ENCODE results near the gene ANO7. TPM values are rescaled to one million over a fixed set of nuclear protein-coding genes. Genes with fewer than 3 reads are reported as not detected.

Gene ANO7
- total RNA-seq, 1 experiment from 2014 or later, result 2.0 TPM

DNA sequence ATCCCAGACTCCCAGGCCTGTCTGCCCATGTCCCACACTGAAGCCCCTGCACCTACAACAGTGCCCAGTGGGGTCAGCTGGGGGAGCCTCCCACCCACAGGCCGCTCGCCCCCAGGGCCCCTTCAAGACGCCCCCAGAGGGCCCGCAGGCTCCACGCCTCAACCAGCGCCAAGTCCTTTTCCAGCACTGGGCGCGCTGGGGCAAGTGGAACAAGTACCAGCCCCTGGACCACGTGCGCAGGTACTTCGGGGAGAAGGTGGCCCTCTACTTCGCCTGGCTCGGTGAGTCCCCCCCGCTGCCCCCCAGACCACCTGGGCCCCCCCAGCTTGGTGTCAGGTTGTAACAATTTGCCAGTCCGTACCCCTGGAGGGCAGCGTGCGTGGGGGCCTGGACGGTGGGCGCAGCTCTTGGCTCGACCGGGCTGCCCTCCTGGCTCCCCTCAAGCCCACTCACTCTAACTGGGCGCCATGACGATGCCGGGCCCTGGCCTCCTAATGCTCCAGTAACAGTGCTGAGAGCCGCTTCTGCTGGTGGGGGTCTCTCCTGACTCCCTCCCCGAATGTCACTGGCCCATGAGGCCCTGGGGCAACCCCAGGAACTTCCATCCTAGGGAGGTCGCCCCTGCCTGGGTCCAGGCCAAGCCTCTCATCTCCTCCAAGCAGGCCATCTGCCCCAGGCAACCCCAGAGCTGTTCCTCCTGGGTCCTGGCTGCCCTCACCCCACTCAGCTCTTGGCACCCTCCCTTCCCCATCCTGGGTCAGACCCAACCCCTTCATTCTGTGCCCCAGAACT, 14.9 kb downstream of the ANO7 start:
- no peak for DNase-seq
- no peaks in the 10 kb centered on the region for H3K36me3 ChIP-seq (replicated peaks; ENCODE audit: control insufficient read depth, insufficient read depth, low read length)
- H3K27me3 ChIP-seq (ENCODE audit: control insufficient read depth, insufficient read depth, low read length), result no peaks in the 10 kb centered on the region
- no peak overlapping the region for H3K4me3 ChIP-seq (ENCODE audit: insufficient read depth, low read depth, low read length)

DNA sequence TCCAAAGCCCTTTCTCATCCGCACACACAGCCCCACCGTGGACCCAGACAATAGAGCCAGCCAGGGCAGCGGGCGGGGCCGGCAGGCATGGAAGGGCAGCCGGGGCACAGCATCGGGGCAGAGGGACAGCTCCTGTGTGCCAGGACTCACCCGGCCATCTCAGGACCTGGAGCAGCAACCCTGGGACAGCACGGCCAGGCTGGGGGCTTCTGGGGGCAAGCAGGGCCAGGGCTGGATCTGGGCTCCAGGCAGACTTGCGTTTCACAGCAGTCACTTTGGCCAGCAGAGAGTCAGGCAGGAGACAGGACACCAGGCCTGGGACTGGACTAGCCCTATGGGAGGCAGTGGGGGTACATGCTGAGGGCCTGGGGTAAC, 15.5 kb downstream of the ANO7 start:
- DNase-seq, result no peak
- H3K36me3 ChIP-seq (replicated peaks; ENCODE audit: control insufficient read depth, insufficient read depth, low read length), result no peaks in the 10 kb centered on the region
- H3K27me3 ChIP-seq (ENCODE audit: control insufficient read depth, insufficient read depth, low read length), result no peaks in the 10 kb centered on the region
- H3K4me3 ChIP-seq (ENCODE audit: insufficient read depth, low read depth, low read length), result no peak overlapping the region

DNA sequence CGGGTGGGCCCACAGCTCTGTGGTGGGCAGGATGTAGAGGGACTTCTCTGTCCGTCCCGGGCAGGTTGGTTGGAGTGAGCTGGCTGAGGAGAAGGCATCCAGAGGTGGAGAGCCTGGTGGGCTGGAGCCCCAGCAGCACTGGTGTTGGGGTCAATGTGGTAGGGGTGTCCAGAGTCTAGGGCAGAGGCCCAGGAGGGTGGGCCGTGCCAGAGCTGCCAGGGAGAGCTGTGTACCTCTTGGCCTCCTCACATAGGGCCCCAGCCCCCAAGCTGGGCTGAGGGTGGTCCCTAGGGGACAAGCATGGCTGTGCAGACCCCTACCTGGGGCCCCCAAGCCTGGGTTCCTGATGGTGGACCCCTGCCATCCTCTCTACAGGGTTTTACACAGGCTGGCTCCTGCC, 16.0 kb downstream of the ANO7 start:
- Histone ChIP-seq H3K4me3 (ENCODE audit: insufficient read depth, low read depth, low read length) (no peak overlapping the region), H3K27me3 (ENCODE audit: control insufficient read depth, insufficient read depth, low read length) (no peaks in the 10 kb centered on the region), H3K36me3 (replicated peaks; ENCODE audit: control insufficient read depth, insufficient read depth, low read length) (no peaks in the 10 kb centered on the region)
- no peak for DNase-seq

DNA sequence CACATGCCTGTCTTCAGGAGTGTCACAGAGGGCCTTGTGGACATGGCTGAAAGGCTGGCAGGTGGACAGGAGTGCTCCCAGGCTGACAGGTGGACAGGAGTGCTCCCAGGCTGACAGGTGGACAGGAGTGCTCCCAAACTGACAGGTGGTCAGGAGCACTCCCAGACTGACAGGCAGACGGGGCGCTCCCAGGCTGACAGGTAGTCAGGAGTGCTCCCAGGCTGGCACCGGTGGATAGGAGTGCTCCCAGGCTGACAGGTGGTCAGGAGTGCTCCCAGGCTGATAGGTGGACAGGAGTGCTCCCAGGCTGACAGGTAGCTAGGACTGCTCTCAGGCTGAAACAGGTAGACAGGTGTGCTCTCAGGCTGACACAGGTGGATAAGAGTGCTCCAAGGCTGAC, 16.6 kb downstream of the ANO7 start:
- no peak for DNase-seq
- H3K27me3 ChIP-seq (ENCODE audit: control insufficient read depth, insufficient read depth, low read length), result no peaks in the 10 kb centered on the region
- H3K4me3 ChIP-seq (ENCODE audit: insufficient read depth, low read depth, low read length), result no peak overlapping the region
- no peaks in the 10 kb centered on the region for H3K36me3 ChIP-seq (replicated peaks; ENCODE audit: control insufficient read depth, insufficient read depth, low read length)

DNA sequence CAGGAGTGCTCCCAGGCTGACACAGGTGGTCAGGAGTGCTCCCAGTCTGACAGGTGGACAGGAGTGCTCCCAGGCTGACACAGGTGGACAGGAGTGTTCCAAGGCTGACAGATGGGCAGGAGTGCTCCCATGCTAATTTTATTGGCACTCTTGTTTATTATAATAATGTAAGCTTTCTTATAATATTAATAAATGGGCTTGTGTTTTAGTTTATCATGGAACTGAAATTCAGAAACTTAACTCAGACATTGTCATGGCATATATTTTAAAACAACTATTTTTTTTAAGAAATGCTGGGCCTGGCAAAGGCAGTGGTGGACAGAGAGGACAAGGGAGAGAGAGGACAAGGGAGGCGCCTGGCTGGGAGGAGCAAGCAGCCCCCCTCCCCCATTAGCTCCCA, 18.7 kb downstream of the ANO7 start:
- Histone ChIP-seq H3K27me3 (ENCODE audit: control insufficient read depth, insufficient read depth, low read length) (no peaks in the 10 kb centered on the region), H3K4me3 (ENCODE audit: insufficient read depth, low read depth, low read length) (no peak overlapping the region), H3K36me3 (replicated peaks; ENCODE audit: control insufficient read depth, insufficient read depth, low read length) (no peaks in the 10 kb centered on the region)
- DNase-seq, result no peak

DNA sequence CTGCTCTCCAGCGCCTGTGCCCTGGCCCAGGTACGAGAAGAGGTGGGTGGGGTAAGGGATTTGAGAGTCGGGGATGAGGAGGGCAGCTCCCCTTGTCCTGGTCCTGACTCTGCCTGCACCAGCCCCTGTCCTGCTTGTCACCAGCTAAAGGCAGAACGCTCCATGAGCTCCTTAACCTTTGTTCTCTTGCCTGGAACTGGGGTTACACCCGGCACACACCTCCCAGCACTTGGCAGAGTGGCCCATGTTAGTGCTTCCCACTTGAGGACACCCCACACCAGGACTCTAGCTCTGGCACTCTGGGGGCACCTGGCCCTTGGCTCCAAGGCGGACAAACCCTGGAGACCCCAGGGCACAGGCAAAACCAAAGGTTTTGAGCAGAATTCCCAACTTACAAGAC, 19.2 kb downstream of the ANO7 start:
- no peak overlapping the region for H3K4me3 ChIP-seq (ENCODE audit: insufficient read depth, low read depth, low read length)
- H3K27me3 ChIP-seq (ENCODE audit: control insufficient read depth, insufficient read depth, low read length), result no peaks in the 10 kb centered on the region; the same call in 1 of the 2 replicates
- H3K36me3 ChIP-seq (replicated peaks; ENCODE audit: control insufficient read depth, insufficient read depth, low read length), result no peaks in the 10 kb centered on the region
- no peak for DNase-seq

DNA sequence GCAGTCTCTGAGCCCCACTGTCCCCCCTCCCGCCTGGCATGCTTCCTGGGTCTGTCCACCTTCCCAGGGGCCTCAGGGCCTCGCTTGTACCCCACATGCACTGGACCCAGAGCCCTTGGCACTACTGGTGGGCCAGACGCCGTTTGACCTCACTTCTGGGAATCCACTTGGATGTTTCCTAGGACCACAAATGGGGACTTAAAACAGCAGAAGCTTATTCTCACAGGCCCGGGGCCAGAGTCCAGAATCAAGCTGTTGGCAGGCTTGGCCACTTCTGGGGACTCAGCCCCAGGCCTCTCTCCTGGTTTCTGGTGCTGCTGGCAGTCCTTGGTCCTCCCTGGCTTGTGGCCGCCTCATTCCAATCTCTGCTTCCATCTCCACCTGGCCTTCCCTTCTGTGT, 19.6 kb downstream of the ANO7 start:
- Histone ChIP-seq H3K4me3 (ENCODE audit: insufficient read depth, low read depth, low read length) (no peak overlapping the region), H3K27me3 (ENCODE audit: control insufficient read depth, insufficient read depth, low read length) (no peaks in the 10 kb centered on the region; the same call in 1 of the 2 replicates), H3K36me3 (replicated peaks; ENCODE audit: control insufficient read depth, insufficient read depth, low read length) (no peaks in the 10 kb centered on the region)
- DNase-seq, result no peak

DNA sequence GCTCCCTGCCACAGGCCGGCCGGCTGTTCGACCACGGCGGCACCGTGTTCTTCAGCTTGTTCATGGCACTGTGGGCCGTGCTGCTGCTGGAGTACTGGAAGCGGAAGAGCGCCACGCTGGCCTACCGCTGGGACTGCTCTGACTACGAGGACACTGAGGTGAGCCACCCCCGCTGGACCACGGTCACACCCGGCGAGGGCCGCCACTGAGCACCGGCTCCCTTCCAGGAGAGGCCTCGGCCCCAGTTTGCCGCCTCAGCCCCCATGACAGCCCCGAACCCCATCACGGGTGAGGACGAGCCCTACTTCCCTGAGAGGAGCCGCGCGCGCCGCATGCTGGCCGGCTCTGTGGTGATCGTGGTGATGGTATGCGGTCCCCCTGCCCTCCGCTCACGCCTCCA, 20.8 kb downstream of the ANO7 start:
- no peak for DNase-seq
- Histone ChIP-seq H3K27me3 (ENCODE audit: control insufficient read depth, insufficient read depth, low read length) (no peaks in the 10 kb centered on the region; the same call in 1 of the 2 replicates), H3K36me3 (replicated peaks; ENCODE audit: control insufficient read depth, insufficient read depth, low read length) (no peaks in the 10 kb centered on the region), H3K4me3 (ENCODE audit: insufficient read depth, low read depth, low read length) (no peak overlapping the region)

DNA sequence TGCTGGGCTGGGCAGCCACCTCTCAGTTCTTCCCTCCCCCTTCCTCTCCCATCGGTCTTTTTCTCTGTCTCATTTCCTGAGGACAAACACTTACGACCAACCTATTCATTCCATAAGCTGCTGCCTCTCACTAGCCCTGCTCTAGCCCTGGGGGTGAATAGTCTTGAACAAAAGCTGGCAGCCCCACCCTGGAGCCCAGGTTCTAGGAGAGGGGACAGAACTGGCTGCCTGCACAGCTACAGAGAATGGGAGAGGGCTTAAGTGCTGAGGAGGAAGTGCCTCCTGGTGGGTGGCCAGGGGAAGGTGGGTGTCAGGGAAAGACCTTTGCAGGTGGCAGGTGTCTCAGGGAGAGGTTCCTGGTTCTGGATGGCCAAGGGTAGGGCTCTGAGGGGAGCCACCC, 22.8 kb downstream of the ANO7 start:
- Histone ChIP-seq H3K4me3 (ENCODE audit: insufficient read depth, low read depth, low read length) (no peak overlapping the region), H3K36me3 (replicated peaks; ENCODE audit: control insufficient read depth, insufficient read depth, low read length) (no peaks in the 10 kb centered on the region), H3K27me3 (ENCODE audit: control insufficient read depth, insufficient read depth, low read length) (no peaks in the 10 kb centered on the region; the same call in 1 of the 2 replicates)
- no peak for DNase-seq

DNA sequence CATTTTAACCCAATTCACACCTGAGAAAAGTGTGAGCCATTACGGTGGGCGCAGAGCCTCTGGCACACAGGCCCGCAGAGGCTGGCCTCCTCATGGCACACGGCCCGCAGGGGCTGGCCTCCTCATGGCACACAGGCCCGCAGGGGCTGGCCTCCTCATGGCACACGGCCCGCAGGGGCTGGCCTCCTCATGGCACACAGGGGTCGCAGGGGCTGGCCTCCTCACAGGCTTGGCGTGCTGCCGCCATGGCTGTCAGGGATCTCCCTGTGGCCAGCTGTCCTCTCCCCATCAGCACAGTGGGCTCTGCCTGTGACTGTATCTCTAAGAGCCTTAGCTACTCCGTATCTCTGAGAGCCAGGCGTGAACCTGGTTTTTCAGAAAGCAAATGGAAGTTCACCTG, 24.6 kb downstream of the ANO7 start:
- no peaks in the 10 kb centered on the region; the same call in 1 of the 2 replicates for H3K27me3 ChIP-seq (ENCODE audit: control insufficient read depth, insufficient read depth, low read length)

DNA sequence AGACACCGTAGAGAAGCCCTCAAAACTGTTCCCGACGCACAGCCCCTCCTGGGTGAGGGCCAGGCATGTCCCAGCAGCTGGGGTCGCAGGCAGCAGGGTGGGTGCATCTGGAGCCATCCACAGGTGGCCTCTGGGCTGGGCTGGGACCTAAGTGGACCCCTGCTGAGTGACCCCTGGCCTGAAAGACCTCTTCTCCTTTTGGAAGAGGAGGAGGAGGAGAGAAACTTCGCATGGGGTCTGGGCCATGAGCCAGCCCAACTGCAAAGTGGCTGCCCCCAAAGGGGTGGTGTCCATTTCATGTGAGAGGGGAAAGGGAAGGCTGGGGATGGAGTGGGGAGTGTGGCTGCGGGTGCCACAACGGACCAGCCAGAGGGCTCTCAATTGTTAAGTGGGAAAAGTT, 25.1 kb downstream of the ANO7 start:
- Histone ChIP-seq H3K27me3 (ENCODE audit: control insufficient read depth, insufficient read depth, low read length) (no peaks in the 10 kb centered on the region; the same call in 1 of the 2 replicates), H3K4me3 (ENCODE audit: insufficient read depth, low read depth, low read length) (no peak overlapping the region), H3K36me3 (replicated peaks; ENCODE audit: control insufficient read depth, insufficient read depth, low read length) (no peaks in the 10 kb centered on the region)
- DNase-seq, result no peak

More for the DNA sequence above, 24.6 kb downstream of the ANO7 start:
- Histone ChIP-seq H3K36me3 (replicated peaks; ENCODE audit: control insufficient read depth, insufficient read depth, low read length) (no peaks in the 10 kb centered on the region), H3K4me3 (ENCODE audit: insufficient read depth, low read depth, low read length) (no peak overlapping the region)
- DNase-seq, result no peak

DNA sequence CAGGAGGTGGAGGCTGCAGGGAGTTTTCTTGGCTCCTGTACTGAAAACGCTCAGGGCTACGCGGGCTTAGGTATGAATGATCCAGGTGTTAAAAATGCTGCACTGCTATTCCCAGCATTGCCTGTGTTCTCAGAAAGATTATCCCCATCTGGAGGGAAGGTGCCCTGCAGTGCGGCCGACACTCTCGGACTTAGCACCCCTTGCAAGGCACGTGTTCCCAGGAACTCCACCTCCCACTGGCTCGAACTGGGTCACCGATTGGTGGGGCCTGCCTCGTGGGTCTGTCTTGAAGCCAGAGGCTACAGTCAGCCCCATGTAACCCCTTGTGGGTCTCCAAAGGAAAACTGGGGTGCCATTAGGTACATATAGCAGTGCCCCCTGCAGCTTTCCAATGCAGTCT, 25.7 kb downstream of the ANO7 start:
- Histone ChIP-seq H3K27me3 (ENCODE audit: control insufficient read depth, insufficient read depth, low read length) (no peaks in the 10 kb centered on the region; the same call in 1 of the 2 replicates), H3K36me3 (replicated peaks; ENCODE audit: control insufficient read depth, insufficient read depth, low read length) (no peaks in the 10 kb centered on the region), H3K4me3 (ENCODE audit: insufficient read depth, low read depth, low read length) (no peak overlapping the region)
- no peak for DNase-seq

DNA sequence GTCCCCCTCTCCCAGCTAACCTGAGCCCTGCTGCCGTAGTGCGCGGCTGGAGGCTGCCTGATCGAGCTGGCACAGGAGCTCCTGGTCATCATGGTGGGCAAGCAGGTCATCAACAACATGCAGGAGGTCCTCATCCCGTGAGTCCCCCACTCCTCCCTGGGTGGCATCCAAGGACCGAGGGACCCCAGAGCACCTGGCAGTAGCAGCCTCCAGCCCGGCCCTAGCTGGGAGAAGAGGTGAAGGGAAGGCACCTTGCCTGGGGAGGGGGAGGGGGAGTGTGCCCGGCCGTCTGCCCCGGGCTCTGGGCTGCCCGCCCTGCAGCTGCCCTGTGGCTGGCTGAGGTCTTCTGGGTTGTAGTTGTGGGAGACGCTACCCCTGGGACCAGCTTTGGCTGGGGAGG, 26.3 kb downstream of the ANO7 start:
- Histone ChIP-seq H3K4me3 (ENCODE audit: insufficient read depth, low read depth, low read length) (no peak overlapping the region), H3K36me3 (replicated peaks; ENCODE audit: control insufficient read depth, insufficient read depth, low read length) (no peaks in the 10 kb centered on the region), H3K27me3 (ENCODE audit: control insufficient read depth, insufficient read depth, low read length) (no peaks in the 10 kb centered on the region; the same call in 1 of the 2 replicates)
- DNase-seq, result no peak

DNA sequence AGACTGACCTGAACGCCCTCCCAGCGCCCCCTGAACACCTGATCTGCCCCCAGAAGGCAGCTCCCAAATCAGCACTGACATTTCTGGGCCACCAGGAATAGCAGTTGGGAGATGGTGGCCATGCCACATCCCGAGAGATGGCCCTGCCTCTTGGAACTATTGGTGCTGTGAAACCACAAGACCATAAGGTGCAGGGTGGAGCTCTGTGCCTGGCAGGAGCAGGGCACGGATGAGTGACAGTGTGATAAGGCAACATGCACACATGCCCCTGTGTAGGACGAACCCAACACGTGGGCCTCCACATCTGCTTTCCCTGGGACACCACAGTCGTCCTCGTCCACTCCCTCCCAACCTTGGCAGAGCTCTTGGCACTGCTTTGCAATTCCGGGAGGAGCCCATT, 26.9 kb downstream of the ANO7 start:
- Histone ChIP-seq H3K36me3 (replicated peaks; ENCODE audit: control insufficient read depth, insufficient read depth, low read length) (no peaks in the 10 kb centered on the region), H3K4me3 (ENCODE audit: insufficient read depth, low read depth, low read length) (no peak overlapping the region), H3K27me3 (ENCODE audit: control insufficient read depth, insufficient read depth, low read length) (no peaks in the 10 kb centered on the region; the same call in 1 of the 2 replicates)
- no peak for DNase-seq

DNA sequence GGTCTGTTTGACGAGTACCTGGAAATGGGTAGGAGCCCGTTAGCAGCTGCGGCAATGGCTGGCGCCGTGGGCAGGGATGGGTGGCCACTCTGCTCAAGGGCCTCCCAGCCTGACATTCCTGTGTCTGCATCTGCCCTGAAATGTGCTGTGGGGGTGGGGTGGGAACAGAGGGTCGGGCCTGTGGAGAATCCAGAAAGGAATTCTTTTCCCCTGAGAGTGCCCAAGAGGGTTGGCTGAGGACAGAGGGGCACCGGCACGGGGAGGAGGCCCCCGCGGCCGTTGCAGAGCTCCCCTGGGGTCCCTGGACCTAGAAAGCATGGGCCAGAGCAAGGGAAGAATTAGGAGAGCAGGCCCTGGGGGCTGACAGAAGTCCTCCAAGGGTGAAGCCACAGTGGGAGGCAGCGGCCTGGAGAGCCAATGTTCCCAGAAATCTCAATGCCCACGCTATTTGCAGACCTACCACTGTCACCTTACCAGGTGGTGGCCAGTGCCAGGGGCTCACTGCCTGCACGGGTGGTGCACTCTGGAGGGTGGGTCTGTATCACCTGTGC, 27.8 kb downstream of the ANO7 start:
- Histone ChIP-seq H3K27me3 (ENCODE audit: control insufficient read depth, insufficient read depth, low read length) (no peaks in the 10 kb centered on the region; the same call in 1 of the 2 replicates), H3K4me3 (ENCODE audit: insufficient read depth, low read depth, low read length) (no peak overlapping the region), H3K36me3 (replicated peaks; ENCODE audit: control insufficient read depth, insufficient read depth, low read length) (no peaks in the 10 kb centered on the region)
- peak; percentile 85 for DNase-seq
